Fibroblast of skin of right quadriceps (primary cell): Measurements from ENCODE around the gene BANP.
"Not testable (repeated sequence)": the region's sequence is repeated elsewhere in the genome, so short reads cannot be mapped to it uniquely, and the experiment has no call there.

Source experiments
- DNase-seq: peaks from one replicate; pipeline ENCODE4 v3.0.0-alpha.2; 2013

Gene BANP

GRCh38 chr16:88033003-88033740, 81.9 kb downstream of the BANP start:
- DNase-seq = not testable (repeated sequence)

- DNase-seq = no peak
Observed at GRCh38 chr16:88034770-88035169, 83.5 kb downstream of the BANP start.

- no peak for DNase-seq
Observed at GRCh38 chr16:88035292-88035691, 84.1 kb downstream of the BANP start.

- not testable (repeated sequence) for DNase-seq
Observed at GRCh38 chr16:88035884-88036639, 84.8 kb downstream of the BANP start.

DNA sequence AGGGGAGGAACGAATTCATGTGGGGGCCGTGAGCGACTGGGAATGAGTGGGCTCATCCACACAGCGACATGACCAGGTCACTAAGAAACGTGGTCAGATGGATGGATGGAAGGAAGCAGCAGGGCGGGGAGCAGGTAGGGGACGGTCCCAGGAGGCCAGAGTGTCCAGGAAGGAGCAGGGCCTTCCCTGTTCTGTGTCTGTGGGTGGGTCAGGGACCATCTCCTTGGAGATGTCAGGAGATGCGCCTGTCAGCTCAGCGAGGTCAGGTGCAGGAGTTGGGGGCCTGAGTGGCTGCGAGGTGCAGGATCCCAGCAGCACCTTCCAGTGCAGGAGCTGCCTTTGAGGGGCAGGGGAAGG, 85.4 kb downstream of the BANP start:
- DNase-seq = not testable (repeated sequence)

DNA sequence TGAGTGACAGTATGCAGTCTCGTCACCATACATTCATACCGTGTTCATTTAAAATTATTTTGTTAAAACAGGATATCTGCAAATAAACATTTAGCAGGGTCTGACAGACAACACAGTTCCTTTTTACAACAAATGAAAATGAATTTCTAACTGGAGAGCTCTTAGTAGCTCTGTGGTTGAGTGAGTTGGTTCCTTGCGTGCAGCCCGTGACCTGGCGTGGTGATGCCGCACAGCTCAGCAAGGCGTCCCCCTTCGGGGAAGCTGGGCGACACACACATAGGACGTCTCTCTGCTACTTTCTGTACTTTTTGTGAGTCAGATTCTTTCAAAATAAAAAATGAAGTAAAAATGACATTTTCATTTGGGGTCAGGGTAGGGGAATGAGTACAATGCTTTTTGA, 86.1 kb downstream of the BANP start:
- not testable (repeated sequence) for DNase-seq

- not testable (repeated sequence) for DNase-seq
Observed at GRCh38 chr16:88037876-88038525, 86.8 kb downstream of the BANP start.

- DNase-seq = not testable (repeated sequence)
Observed at GRCh38 chr16:88038526-88038908, 87.3 kb downstream of the BANP start.

GRCh38 chr16:88039591-88039990, 88.4 kb downstream of the BANP start:
- DNase-seq = no peak

- not testable (repeated sequence) for DNase-seq
Observed at GRCh38 chr16:88040196-88040876, 89.1 kb downstream of the BANP start.

DNA sequence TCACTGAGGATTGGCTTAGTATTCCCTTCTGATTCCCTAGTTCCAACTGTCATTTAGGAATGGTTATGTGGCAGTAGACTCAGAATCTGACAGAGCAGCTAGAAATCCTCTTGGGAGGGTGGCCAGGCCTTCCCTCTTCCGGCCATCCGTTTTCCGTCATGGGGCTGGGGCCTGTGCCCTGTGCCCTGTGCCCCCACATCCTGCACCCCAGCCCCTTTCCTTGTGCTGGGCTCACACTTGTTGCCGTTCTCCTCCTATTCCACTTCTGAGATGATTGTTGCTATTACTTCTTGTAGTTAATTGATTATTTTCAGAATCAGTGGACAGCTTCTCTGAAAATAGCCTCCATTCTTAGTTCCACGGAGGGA, 89.6 kb downstream of the BANP start:
- not testable (repeated sequence) for DNase-seq

- not testable (repeated sequence) for DNase-seq
Observed at GRCh38 chr16:88041506-88041905, 90.3 kb downstream of the BANP start.

GRCh38 chr16:88041986-88042562, 90.8 kb downstream of the BANP start:
- not testable (repeated sequence) for DNase-seq

- not testable (repeated sequence) for DNase-seq
Observed at GRCh38 chr16:88043208-88043910, 92.1 kb downstream of the BANP start.

DNA sequence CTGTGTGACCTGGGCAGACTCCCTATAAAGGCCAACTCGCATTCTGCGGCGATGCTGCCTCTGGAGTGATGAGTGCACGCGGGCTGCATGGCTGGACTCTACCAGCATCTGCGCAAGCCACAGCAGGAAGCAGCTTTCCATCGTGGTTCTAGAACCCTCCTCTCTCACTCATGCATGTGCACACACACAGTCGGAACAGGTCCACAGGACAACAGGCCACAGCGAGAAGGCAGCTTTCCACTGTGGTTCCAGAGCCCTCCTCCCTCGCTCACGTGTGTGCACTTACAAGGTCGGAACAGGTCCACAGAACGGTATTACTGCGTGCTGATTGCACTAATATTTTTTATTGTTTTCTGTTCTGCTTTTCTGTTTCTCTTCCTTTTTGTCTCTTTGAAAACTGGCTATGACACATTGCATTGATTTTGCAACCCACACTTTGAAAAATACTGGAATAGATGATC, 92.9 kb downstream of the BANP start:
- DNase-seq = not testable (repeated sequence)

- DNase-seq = not testable (repeated sequence)
Observed at GRCh38 chr16:88045361-88045760, 94.1 kb downstream of the BANP start.

- DNase-seq = no peak
Observed at GRCh38 chr16:88045820-88046303, 94.6 kb downstream of the BANP start.

DNA sequence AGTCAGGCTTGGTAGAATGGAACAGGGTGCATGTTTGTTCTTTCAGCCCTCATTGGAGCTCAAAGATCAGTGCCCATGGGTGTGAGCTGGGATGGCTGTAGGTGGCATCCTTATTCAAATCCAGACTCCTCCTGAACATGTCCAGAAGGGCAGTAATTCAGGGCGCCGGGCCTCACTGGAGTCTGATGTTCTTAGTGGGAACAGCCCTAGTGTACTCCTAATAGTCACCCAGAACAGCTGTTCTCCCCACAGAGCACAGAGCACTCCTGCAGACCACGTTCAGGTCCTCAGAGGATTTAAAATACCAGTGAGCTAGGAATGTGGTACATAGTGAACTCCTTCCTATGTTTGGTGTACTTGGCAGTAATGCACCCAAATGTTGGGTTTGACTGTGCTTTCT, 96.2 kb downstream of the BANP start:
- no peak for DNase-seq

GRCh38 chr16:88048985-88049384, 97.8 kb downstream of the BANP start:
- DNase-seq = no peak

DNA sequence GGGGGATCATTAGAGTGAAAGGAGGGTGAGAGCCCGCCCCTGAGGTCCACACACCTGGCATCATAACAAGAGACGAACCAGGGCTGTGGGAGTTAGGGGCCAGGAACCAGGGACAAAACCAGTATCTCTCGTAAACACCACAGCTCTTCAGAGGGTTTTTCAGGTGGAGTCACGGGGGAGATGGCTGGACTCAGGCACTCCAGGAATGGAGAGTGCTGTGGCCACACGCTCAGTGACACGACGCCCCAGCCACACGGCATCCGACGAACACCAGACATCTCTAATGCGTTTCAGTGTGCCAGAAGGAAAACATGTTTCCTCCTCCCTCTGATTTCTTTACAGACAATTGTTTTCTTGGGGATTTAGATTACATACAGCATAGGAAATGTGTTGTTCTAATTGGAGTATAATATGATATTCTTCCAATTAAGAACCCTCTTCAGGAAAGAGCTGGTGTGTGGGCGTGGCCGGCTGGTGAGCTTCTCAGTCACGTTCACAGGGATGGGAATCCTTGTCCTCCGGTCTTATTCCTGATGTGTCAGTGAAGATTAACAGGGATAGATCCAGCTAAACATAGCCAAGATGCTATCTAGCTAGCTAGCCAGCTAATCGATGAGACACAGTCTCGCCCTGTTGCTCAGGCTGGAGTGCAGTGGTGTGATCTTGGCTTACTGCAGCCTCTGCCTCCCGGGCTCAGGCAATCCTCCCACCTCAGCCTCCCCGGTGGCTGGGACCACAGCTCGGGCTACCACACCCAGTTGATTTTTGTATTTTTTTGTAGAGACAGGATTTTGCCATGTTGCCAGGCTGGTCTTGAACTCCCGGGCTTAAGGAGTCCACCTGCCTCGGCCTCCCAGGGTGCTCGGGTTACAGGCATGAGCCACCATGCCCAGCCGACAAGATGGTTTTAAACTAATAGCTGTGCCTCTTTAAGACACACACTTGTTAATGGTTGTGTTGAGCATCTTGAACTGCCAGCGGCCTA, 98.6 kb downstream of the BANP start:
- no peak for DNase-seq
